ENCODE results near the gene PIANP. TPM values are rescaled to one million over a fixed set of nuclear protein-coding genes. Genes with fewer than 3 reads are reported as not detected.

Gene PIANP
- total RNA-seq (2013; cell fraction: nucleolus; rRNA removed), result not detected in 2 replicates
- not detected in 2 replicates for total RNA-seq (2014; rRNA removed)
- total RNA-seq (2014; rRNA removed; fragmentation: Illumina TruSeq; extraction: Trizol), result not detected in 2 replicates
- 0.08 TPM in 1 of 2 replicates, not detected in the other for total RNA-seq (2021)
- 0.08 TPM for polyA plus RNA-seq (2011; ENCODE audit: low read depth)
- not detected in 2 replicates for polyA plus RNA-seq (2011; rRNA removed)
- not detected in 2 replicates for polyA plus RNA-seq (2011; cell fraction: cytosol; rRNA removed)
- polyA plus RNA-seq (2011; cell fraction: nucleus; rRNA removed), result not detected in 2 replicates
- 0.24 and 0.34 TPM in 2 replicates for polyA plus RNA-seq (2012)
- polyA plus RNA-seq (2014; fragmentation: Illumina TruSeq; extraction: Trizol), result not detected in 2 replicates
- polyA plus RNA-seq (2014; fragmentation: Nextera tagmentation; extraction: Ambion mirVana), result not detected
- polyA plus RNA-seq (2014; rRNA removed), result 0.04 and 0.08 TPM in 2 replicates
- polyA plus RNA-seq (2016; fragmentation: Nextera tagmentation; extraction: Ambion mirVana), result under 1 TPM in 1 of 2 experiments, not detected in 1; 0.12 TPM
- not detected in 2 replicates for polyA minus RNA-seq (2011; rRNA and poly(A)+ RNA removed)
- not detected in 2 replicates for polyA minus RNA-seq (2011; cell fraction: cytosol; rRNA and poly(A)+ RNA removed)
- not detected in 2 replicates for polyA minus RNA-seq (2011; cell fraction: nucleus; rRNA and poly(A)+ RNA removed)
- percentile 14 among the genes with signal in this experiment for Bru-seq, nascent RNA
- percentile 11 among the genes with signal in this experiment for BruChase-seq, experiment 1, labeled RNA remaining after a 6-hour chase
- not detected for BruChase-seq, experiment 2, labeled RNA remaining after a 2-hour chase
- long read RNA-seq, experiment 1, result 0 reads
- long read RNA-seq, experiment 2, result 0 reads

GRCh38 chr12:6700646-6701051 is at the start of gene PIANP:
Gene PIANP (minus strand): TSS chr12:6700815. CDS start chr12:6698061, 2,754 bp downstream.
- no TSS peak for BruUV-seq (replicated peaks)
- Histone ChIP-seq H3K27me3 (replicated peaks in 1 of 2; ENCODE audit: control insufficient read depth in 2 of 2, insufficient read depth in 2 of 2, low read length in 1 of 2) (peaks cover 15 to 21% of the 10 kb centered on the region in 2 experiments), H2AFZ (ENCODE audit: control insufficient read depth, low read depth, low read length) (peak within 1 kb of the TSS; percentile 7; the same call in 1 of the 2 replicates), H3K27ac (ENCODE audit: control insufficient read depth, insufficient read depth) (no peak within 1 kb of the TSS), H3K4me3 (no peak within 1 kb of the TSS), H3K79me2 (ENCODE audit: control insufficient read depth, insufficient read depth, low read length) (no peaks in the 10 kb centered on the region), H3K9ac (ENCODE audit: control insufficient read depth, insufficient read depth, low read length) (no peak within 1 kb of the TSS), H3K4me1 (ENCODE audit: control insufficient read depth, insufficient read depth, low read length) (peaks cover 12% of the 10 kb centered on the region), H3K4me2 (ENCODE audit: control insufficient read depth, insufficient read depth) (peak within 1 kb of the TSS; percentile 64), H3K9me3 (replicated peaks; ENCODE audit: control insufficient read depth, insufficient read depth, low read length) (no peaks in the 10 kb centered on the region), H4K20me1 (ENCODE audit: control insufficient read depth, insufficient read depth) (no peaks in the 10 kb centered on the region), H3K36me3 (ENCODE audit: control insufficient read depth in 2 of 2, insufficient read depth in 2 of 2, low read length in 1 of 2) (no peaks in the 10 kb centered on the region)
- ATAC-seq (no peak), DNase-seq (ENCODE audit: low read depth, low spot score) (no peak), FAIRE-seq (no peak)
- SMC1A ChIA-PET (ENCODE audit: uncharacterized antibody, unreplicated experiment), result no interaction called here
- RAD21 ChIA-PET (ENCODE audit: unreplicated experiment), result no interaction called here
- WGBS (ENCODE audit: insufficient coverage, insufficient replicate concordance, low lambda C conversion rate, missing lambda C conversion rate), result 26% methylated on average over 10 of the region's 43 CpGs
- intact Hi-C loops (cut with micrococcal nuclease; ENCODE audit: unreplicated experiment) (no loop called here), in situ Hi-C loops (cut with MboI) (no loop called here)
- POLR2A ChIA-PET, result no interaction called here
- TF ChIP-seq BHLHE40 (IDR thresholded peaks at IDR 0.05; ENCODE audit: borderline replicate concordance in 1 of 2, low read depth in 2 of 2, low read length in 1 of 2) (peak in 1 of 2 experiments; percentile 6; a peak in 1 of 4 replicates), NR2F1 (conservative IDR thresholded peaks at IDR 0.05) (no peak)
- CTCF ChIA-PET, result interaction anchor here (0.6 kb wide), 1 partner anchor 110 kb away, joined by 3 read pairs; no protein-coding TSS in a partner anchor

- SMC1A ChIA-PET (ENCODE audit: uncharacterized antibody, unreplicated experiment), result interaction anchor here (0.5 kb wide), 1 partner anchor 23 kb away, joined by 3 read pairs; no protein-coding TSS in a partner anchor
- no peak for ATAC-seq
- in situ Hi-C loops (cut with MboI) (no loop called here), intact Hi-C loops (cut with micrococcal nuclease; ENCODE audit: unreplicated experiment) (no loop called here)
- no peak for FAIRE-seq
- H3K79me2 ChIP-seq (ENCODE audit: control insufficient read depth, insufficient read depth, low read length), result peaks cover 18% of the 10 kb centered on the region
- H3K4me3 ChIP-seq, result no peak overlapping the region
- RAD21 ChIA-PET (ENCODE audit: unreplicated experiment), result no interaction called here
- no TSS peak for BruUV-seq (replicated peaks)
- H3K4me1 ChIP-seq (ENCODE audit: control insufficient read depth, insufficient read depth, low read length), result peaks cover 23% of the 10 kb centered on the region
- POLR2A ChIA-PET, result no interaction called here
- CTCF ChIA-PET, result no interaction called here
- H3K36me3 ChIP-seq (ENCODE audit: control insufficient read depth in 2 of 2, insufficient read depth in 2 of 2, low read length in 1 of 2), result peaks cover 6 to 14% of the 10 kb centered on the region in 2 experiments; a peak in 3 of 4 replicates
- WGBS (ENCODE audit: insufficient coverage, insufficient replicate concordance, low lambda C conversion rate, missing lambda C conversion rate), result 97% methylated on average over 28 of the region's 28 CpGs
- H2AFZ ChIP-seq (ENCODE audit: control insufficient read depth, low read depth, low read length), result no peak overlapping the region
- no peaks in the 10 kb centered on the region for H4K20me1 ChIP-seq (ENCODE audit: control insufficient read depth, insufficient read depth)
- no peaks in the 10 kb centered on the region for H3K27me3 ChIP-seq (replicated peaks in 1 of 2; ENCODE audit: control insufficient read depth in 2 of 2, insufficient read depth in 2 of 2, low read length in 1 of 2)
- no peak for DNase-seq (ENCODE audit: low read depth, low spot score)
- no peak overlapping the region for H3K9ac ChIP-seq (ENCODE audit: control insufficient read depth, insufficient read depth, low read length)
- H3K4me2 ChIP-seq (ENCODE audit: control insufficient read depth, insufficient read depth), result no peak overlapping the region
- no peak overlapping the region for H3K27ac ChIP-seq (ENCODE audit: control insufficient read depth, insufficient read depth)
- no peaks in the 10 kb centered on the region; the same call in 2 of the 3 replicates for H3K9me3 ChIP-seq (replicated peaks; ENCODE audit: control insufficient read depth, insufficient read depth, low read length)
- no peak for TF ChIP-seq CEBPZ (IDR thresholded peaks at IDR 0.05; ENCODE audit: low read depth, low read length)
- TF ChIP-seq ZNF622 (IDR thresholded peaks at IDR 0.05), result no peak
- TF ChIP-seq MYB (IDR thresholded peaks at IDR 0.05; ENCODE audit: borderline replicate concordance, low read depth, low read length), result no peak
- TF ChIP-seq RCOR1 (conservative IDR thresholded peaks at IDR 0.05; ENCODE audit: low read depth, low read length), result no peak
- no peak for TF ChIP-seq ELK1 (IDR thresholded peaks at IDR 0.05; ENCODE audit: low read depth, low read length)
These were observed 48.1 kb upstream of the PIANP start for GRCh38 chr12:6748761-6749160.
